PC-3 (cell line): ENCODE data around the gene OTUD1. TPM values are rescaled to one million over a fixed set of nuclear protein-coding genes. Genes with fewer than 3 reads are reported as not detected.

ENCODE experiments used
- ATAC-seq: fragments of 200-7000 bp; cut with Tn5 transposase; 2 replicates; pipeline ENCODE4 v1.9.1; 2020; ENCODE audit warnings: mild to moderate bottlenecking, moderate library complexity
- BruUV-seq: library from RNA; stranded (reverse); fragments of 400-500 nt; replicated peaks from 2 replicates; lab custom pipeline; 2021; lab: Mats Ljungman, UMichigan
- CTCF ChIA-PET: fragments of 300-600 bp; sonication (Branson Sonifier 250); formaldehyde crosslinking; loops from one replicate; lab custom pipeline; 2022; ENCODE audit warnings: antibody characterized with exemption; lab: Charles Lee
- POLR2A ChIA-PET: fragments of 300-600 bp; sonication (Branson Sonifier 250); formaldehyde crosslinking; loops from one replicate; lab custom pipeline; 2022; ENCODE audit warnings: antibody characterized with exemption; ENCODE audit not compliant: unreplicated experiment; lab: Charles Lee
- DNase-seq: peaks from one replicate; pipeline ENCODE4 v3.0.0-alpha.2; 2015
- H2AFZ ChIP-seq: fragments of 300-600 bp; sonication (generic); 2 replicates; pipeline ENCODE4 v1.6.0; 2016; ENCODE audit warnings: antibody characterized with exemption, low read length
- H3F3A ChIP-seq: fragments of 300-600 bp; sonication (generic); one replicate; pipeline ENCODE4 v1.6.0; 2017; ENCODE audit warnings: antibody characterized with exemption, low read length, control low read depth, mild to moderate bottlenecking; ENCODE audit not compliant: unreplicated experiment
- H3K27ac ChIP-seq: fragments of 300-600 bp; sonication (generic); 2 replicates; pipeline ENCODE4 v1.5.1; 2016; ENCODE audit warnings: mild to moderate bottlenecking, low read length
- H3K27me3 ChIP-seq: fragments of 300-600 bp; sonication (generic); 2 replicates; pipeline ENCODE4 v1.6.1; 2016; ENCODE audit warnings: low read length, mixed read lengths
- H3K36me3 ChIP-seq: fragments of 300-600 bp; sonication (generic); 2 replicates; pipeline ENCODE4 v1.6.1; 2016; ENCODE audit warnings: low read depth, mixed run types, low read length, mixed read lengths
- H3K4me1 ChIP-seq: fragments of 300-600 bp; sonication (generic); 2 replicates; pipeline ENCODE4 v1.5.1; 2016; ENCODE audit warnings: low read length; ENCODE audit not compliant: insufficient read depth
- H3K4me2 ChIP-seq: fragments of 300-600 bp; sonication (generic); 2 replicates; pipeline ENCODE4 v1.6.0; 2016; ENCODE audit warnings: low read length
- H3K4me3 ChIP-seq: fragments of 300-600 bp; sonication (generic); 2 replicates; pipeline ENCODE4 v1.5.1; 2016; ENCODE audit warnings: mild to moderate bottlenecking, low read length, mixed read lengths
- H3K79me2 ChIP-seq: fragments of 300-600 bp; sonication (generic); 2 replicates; pipeline ENCODE4 v1.6.1; 2017; ENCODE audit warnings: low read length, mixed read lengths
- H3K9ac ChIP-seq: fragments of 300-600 bp; sonication (generic); 2 replicates; pipeline ENCODE4 v1.6.0; 2016; ENCODE audit warnings: mild to moderate bottlenecking, low read length
- H3K9me2 ChIP-seq: fragments of 300-600 bp; sonication (generic); replicated peaks from 2 replicates; pipeline ENCODE4 v1.6.1; 2016; ENCODE audit warnings: mixed run types, low read length, mixed read lengths
- H3K9me3 ChIP-seq: fragments of 300-600 bp; sonication (generic); 2 replicates; pipeline ENCODE4 v1.6.1; 2016; ENCODE audit warnings: low read length, mixed read lengths
- H4K20me1 ChIP-seq: fragments of 300-600 bp; sonication (generic); 2 replicates; pipeline ENCODE4 v1.6.1; 2016; ENCODE audit warnings: low read length, mixed read lengths
- EZH2 ChIP-seq: fragments of 300-600 bp; sonication (generic); IDR thresholded peaks from one replicate; pipeline ENCODE4 v1.6.1; 2017; ENCODE audit warnings: antibody characterized with exemption, mild to moderate bottlenecking, low read length; ENCODE audit not compliant: unreplicated experiment
- EZH2phosphoT487 ChIP-seq: fragments of 300-600 bp; sonication (generic); IDR thresholded peaks from 2 replicates; pipeline ENCODE4 v1.6.1; 2018; ENCODE audit warnings: mild to moderate bottlenecking, antibody characterized with exemption, low read length, borderline replicate concordance
- intact Hi-C: fragments of 100-400 bp; cut with micrococcal nuclease; formaldehyde crosslinking; loops from 2 replicates; pipeline ENCODE4 v1.9.0; 2023
- total RNA-seq: library from RNA; depleted of rRNA; stranded (reverse); fragments of >200 nt; gene quantifications from 2 replicates; pipeline ENCODE4 v1.2.3, GENCODE V29; 2014
- TF ChIP-seq, protein P1 (sequence below): fragments of 300-600 bp; sonication (generic); conservative IDR thresholded peaks from 2 replicates; pipeline ENCODE4 v1.5.1; 2017; ENCODE audit warnings: antibody characterized with exemption, low read depth, mild to moderate bottlenecking, low read length

Gene OTUD1
- total RNA-seq, 1 experiment from 2014 or later = 6.0 TPM

DNA sequence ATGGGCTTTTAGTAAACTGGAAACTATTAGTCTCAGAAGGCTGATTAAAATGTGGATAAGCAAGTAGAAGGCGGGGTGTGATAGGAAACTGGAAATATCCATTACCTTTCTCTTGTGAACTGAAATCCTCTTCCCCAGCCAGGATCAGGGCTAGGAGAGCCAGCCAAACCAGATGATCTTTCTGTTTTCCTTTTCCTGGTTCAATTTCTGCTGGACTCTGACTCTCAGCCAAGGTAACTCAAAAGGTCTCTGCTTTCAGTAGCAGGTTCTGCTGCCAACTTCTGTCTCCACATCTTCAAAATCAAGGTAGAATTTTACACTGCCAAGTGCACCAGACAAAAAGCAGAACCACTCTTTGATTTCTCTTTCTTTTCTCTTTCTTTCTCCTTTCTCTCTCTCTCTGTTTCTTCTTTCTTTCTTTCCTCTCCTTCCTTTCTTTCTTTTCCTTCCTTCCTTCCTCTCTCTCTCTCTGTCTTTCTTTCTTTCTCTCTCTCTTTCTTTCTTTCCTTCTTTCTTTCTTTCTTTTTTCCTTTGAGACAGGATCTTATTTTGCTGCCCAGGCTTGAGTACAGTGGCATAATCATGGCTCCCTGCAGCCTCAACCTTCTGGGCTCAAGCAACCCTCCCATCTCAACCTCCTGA is 30.8 kb downstream of the OTUD1 start:
- intact Hi-C loops = no loop called here
- no TSS peak for BruUV-seq
- H3F3A ChIP-seq = no peaks in the 10 kb centered on the region
- ATAC-seq (no peak), DNase-seq (no peak)
- H4K20me1 ChIP-seq = no peaks in the 10 kb centered on the region
- ChIA-PET CTCF (no interaction called here), POLR2A (no interaction called here)
- H3K36me3 ChIP-seq = no peaks in the 10 kb centered on the region
- no peak overlapping the region for H2AFZ ChIP-seq
- no peak overlapping the region for H3K4me2 ChIP-seq
- H3K27ac ChIP-seq = no peak overlapping the region
- H3K4me1 ChIP-seq = no peaks in the 10 kb centered on the region
- H3K4me3 ChIP-seq = no peak overlapping the region
- no peaks in the 10 kb centered on the region for H3K79me2 ChIP-seq
- no peak overlapping the region for H3K9ac ChIP-seq
- TF ChIP-seq EZH2phosphoT487 (no peak), EZH2 (no peak)
- no peaks in the 10 kb centered on the region for H3K9me2 ChIP-seq
- no peaks in the 10 kb centered on the region for H3K27me3 ChIP-seq
- no peaks in the 10 kb centered on the region for H3K9me3 ChIP-seq

DNA sequence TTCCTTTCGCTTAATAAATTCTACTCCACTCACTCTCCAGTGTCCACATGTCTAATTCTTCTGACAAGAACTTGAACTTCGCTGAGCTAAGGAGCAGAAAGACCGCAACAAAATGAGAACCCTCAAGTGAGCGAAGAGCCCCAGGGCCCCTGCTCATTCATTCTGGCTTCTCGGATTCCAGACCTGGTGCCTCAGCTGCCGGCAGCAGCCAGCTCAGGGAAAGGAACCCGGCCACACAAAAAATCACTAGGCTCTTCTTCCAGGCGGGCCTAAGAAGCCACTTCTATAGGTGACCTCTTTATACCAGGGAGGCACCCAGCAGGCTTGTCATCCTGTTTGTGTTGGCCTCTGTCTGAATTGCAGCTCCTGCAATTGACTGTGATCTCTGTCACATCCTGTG is 33.3 kb downstream of the OTUD1 start:
- ChIA-PET CTCF (no interaction called here), POLR2A (no interaction called here)
- BruUV-seq = no TSS peak
- Histone ChIP-seq H3K9me2 (no peaks in the 10 kb centered on the region), H3K4me1 (no peaks in the 10 kb centered on the region), H3K9ac (no peak overlapping the region), H3F3A (no peaks in the 10 kb centered on the region), H4K20me1 (no peaks in the 10 kb centered on the region), H3K27me3 (no peaks in the 10 kb centered on the region), H3K4me2 (no peak overlapping the region), H3K27ac (no peak overlapping the region), H3K36me3 (no peaks in the 10 kb centered on the region), H3K9me3 (no peaks in the 10 kb centered on the region), H2AFZ (no peak overlapping the region), H3K4me3 (no peak overlapping the region), H3K79me2 (no peaks in the 10 kb centered on the region)
- intact Hi-C loops = no loop called here
- TF ChIP-seq EZH2phosphoT487 (no peak), EZH2 (no peak)
- TF ChIP-seq, protein P1, sequence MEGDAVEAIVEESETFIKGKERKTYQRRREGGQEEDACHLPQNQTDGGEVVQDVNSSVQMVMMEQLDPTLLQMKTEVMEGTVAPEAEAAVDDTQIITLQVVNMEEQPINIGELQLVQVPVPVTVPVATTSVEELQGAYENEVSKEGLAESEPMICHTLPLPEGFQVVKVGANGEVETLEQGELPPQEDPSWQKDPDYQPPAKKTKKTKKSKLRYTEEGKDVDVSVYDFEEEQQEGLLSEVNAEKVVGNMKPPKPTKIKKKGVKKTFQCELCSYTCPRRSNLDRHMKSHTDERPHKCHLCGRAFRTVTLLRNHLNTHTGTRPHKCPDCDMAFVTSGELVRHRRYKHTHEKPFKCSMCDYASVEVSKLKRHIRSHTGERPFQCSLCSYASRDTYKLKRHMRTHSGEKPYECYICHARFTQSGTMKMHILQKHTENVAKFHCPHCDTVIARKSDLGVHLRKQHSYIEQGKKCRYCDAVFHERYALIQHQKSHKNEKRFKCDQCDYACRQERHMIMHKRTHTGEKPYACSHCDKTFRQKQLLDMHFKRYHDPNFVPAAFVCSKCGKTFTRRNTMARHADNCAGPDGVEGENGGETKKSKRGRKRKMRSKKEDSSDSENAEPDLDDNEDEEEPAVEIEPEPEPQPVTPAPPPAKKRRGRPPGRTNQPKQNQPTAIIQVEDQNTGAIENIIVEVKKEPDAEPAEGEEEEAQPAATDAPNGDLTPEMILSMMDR = no peak
- DNase-seq = no peak
- ATAC-seq = no peak

DNA sequence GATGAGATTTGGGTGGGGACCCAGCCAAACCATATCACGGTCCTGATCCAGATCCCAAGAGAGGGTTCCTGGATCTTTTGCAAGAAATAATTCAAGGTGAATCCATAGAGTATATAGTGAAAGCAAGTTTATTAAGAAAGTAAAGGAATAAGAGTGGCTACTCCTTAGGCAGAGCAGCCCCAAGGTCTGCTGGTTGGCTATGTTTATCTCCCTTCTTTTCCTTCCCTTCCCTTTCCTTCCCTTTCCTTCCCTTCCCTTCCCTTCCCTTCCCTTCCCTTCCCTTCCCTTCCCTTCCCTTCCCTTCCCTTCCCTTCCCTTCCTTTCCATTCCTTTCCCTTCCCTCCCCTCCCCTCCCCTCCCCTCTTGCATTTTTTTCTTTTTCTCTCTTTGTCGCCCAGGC is 35.2 kb downstream of the OTUD1 start:
- Histone ChIP-seq H3K36me3 (no peaks in the 10 kb centered on the region), H3K27ac (no peak overlapping the region), H3K79me2 (no peaks in the 10 kb centered on the region), H3K4me3 (no peak overlapping the region), H3F3A (no peaks in the 10 kb centered on the region), H3K27me3 (no peaks in the 10 kb centered on the region), H2AFZ (no peak overlapping the region), H4K20me1 (no peaks in the 10 kb centered on the region), H3K4me1 (no peaks in the 10 kb centered on the region), H3K9ac (no peak overlapping the region), H3K9me2 (no peaks in the 10 kb centered on the region), H3K4me2 (no peak overlapping the region), H3K9me3 (no peaks in the 10 kb centered on the region)
- TF ChIP-seq, protein P1 = no peak
- TF ChIP-seq EZH2 (no peak), EZH2phosphoT487 (no peak)
- POLR2A ChIA-PET = no interaction called here
- BruUV-seq = no TSS peak
- DNase-seq (no peak), ATAC-seq (no peak)
- CTCF ChIA-PET = no interaction called here
- intact Hi-C loops = no loop called here
